Right cardiac atrium (tissue), 5 donors: ENCODE data around the gene HTR3C. TPM values are rescaled to one million over a fixed set of nuclear protein-coding genes. Genes with fewer than 3 reads are reported as not detected.
"Not testable (repeated sequence)": the region's sequence is repeated elsewhere in the genome, so short reads cannot be mapped to it uniquely, and the experiment has no call there.

Experiments used
- ATAC-seq, 2 donors: fragments of 200-7000 bp; cut with Tn5 transposase; one replicate each; pipeline versions ENCODE4 v1.8.0 to v1.9.1; 2020; ENCODE audit warnings: moderate library complexity in 2 of 2, mild to moderate bottlenecking in 1 of 2
- DNase-seq, 3 donors: peaks; one replicate each; pipeline ENCODE4 v3.0.0-alpha.2; 2020
- H3K27ac ChIP-seq: one replicate; pipeline ENCODE4 v1.5.1; 2013; ENCODE audit warnings: mild to moderate bottlenecking, low read length, control low read depth, moderate library complexity
- H3K27me3 ChIP-seq: one replicate; pipeline ENCODE4 v1.6.1; 2013; ENCODE audit not compliant: control insufficient read depth, insufficient read depth
- H3K4me1 ChIP-seq: one replicate; pipeline ENCODE4 v1.6.1; 2013; ENCODE audit warnings: low read length; ENCODE audit not compliant: control insufficient read depth, insufficient read depth
- H3K4me3 ChIP-seq: one replicate; pipeline ENCODE4 v1.5.1; 2013; ENCODE audit warnings: low read length, control low read depth
- H3K9me3 ChIP-seq: one replicate; pipeline ENCODE4 v1.6.1; 2013; ENCODE audit warnings: low read length; ENCODE audit not compliant: control insufficient read depth
- WGBS: extraction: QIAGEN DNeasy Blood & Tissue Kit; methylation state at CpG from one replicate; pipeline ENCODE4 v1.1.7; 2013; 5-methylcytosine and 5-hydroxymethylcytosine counted together
- intact Hi-C, 4 donors: fragments of 100-400 bp; cut with DNase I; formaldehyde crosslinking; loops; one replicate each; pipeline versions ENCODE4 v1.11.0 to v1.14.0; 2022 to 2023
- polyA plus RNA-seq: library from polyadenylated mRNA; stranded (reverse); fragments of 200-250 nt; gene quantifications from one replicate; pipeline ENCODE4 v1.2.3, GENCODE V29; 2013
- total RNA-seq, 4 donors: library from RNA; stranded (reverse); fragmentation: NEBNext Ultra II Directional; extraction: Animal tissue kit (Norgen Biotek cat#: 25700); gene quantifications; one replicate each; pipeline ENCODE4 v1.2.1, GENCODE V29; 2021
- donor health status: healthy with polysubstance abuse.
- donor health status: DM: no; HTN: yes; CAD: no.
- donor health status: DM: no; HTN: no; CAD: no.
- donor health status: DM: no; HTN: yes; CAD: no; lungs with severe emphysema.
- donor health status: DM: yes; HTN: yes; CAD: no.

Gene HTR3C
- total and polyA plus RNA-seq, 5 donors = not detected

- DNase-seq (no peak), ATAC-seq (no peak)
- no peaks in the 10 kb centered on the region for H3K9me3 ChIP-seq
- intact Hi-C loops = loop anchor here in 1 of 4 donors (10.0 kb wide), 1 partner anchor 131 kb away; the partner anchor contains the start of gene PARL
- no peaks in the 10 kb centered on the region for H3K27me3 ChIP-seq
- peaks cover 4% of the 10 kb centered on the region for H3K4me1 ChIP-seq
- peak overlapping the region; percentile 82 for H3K27ac ChIP-seq
- H3K4me3 ChIP-seq = peak overlapping the region; percentile 48
- 70% methylated on average over 5 of the region's 5 CpGs for WGBS
These were observed 36.7 kb upstream of the HTR3C start for GRCh38 chr3:184016169-184016570.

GRCh38 chr3:184016811-184017671 lies 35.8 kb upstream of the HTR3C start:
- Histone ChIP-seq H3K27me3 (no peaks in the 10 kb centered on the region), H3K4me3 (peak overlapping the region; percentile 70), H3K9me3 (no peaks in the 10 kb centered on the region), H3K4me1 (peaks cover 4% of the 10 kb centered on the region), H3K27ac (peak overlapping the region; percentile 61)
- WGBS = 5% methylated on average over 57 of the region's 57 CpGs
- peak; percentile 94 for ATAC-seq
- intact Hi-C loops = loop anchor here in 1 of 4 donors (10.0 kb wide), 1 partner anchor 132 kb away; the partner anchor contains the start of gene PARL
- peak; percentile 65 to 90 (median 88) for DNase-seq

- ATAC-seq (peak; percentile 99), DNase-seq (peak; percentile 96 to 97 (median 97))
- Histone ChIP-seq H3K4me1 (peaks cover 4% of the 10 kb centered on the region), H3K4me3 (peak within 1 kb of the TSS; percentile 70), H3K27me3 (no peaks in the 10 kb centered on the region), H3K27ac (peak within 1 kb of the TSS; percentile 76), H3K9me3 (no peaks in the 10 kb centered on the region)
- under 1% methylated on average over 55 of the region's 55 CpGs for WGBS
- intact Hi-C loops = loop anchor here in 1 of 4 donors (10.0 kb wide), 1 partner anchor 133 kb away; the partner anchor contains the start of gene PARL
These were observed 35.0 kb upstream of the HTR3C start, which contains the start of gene ABCC5 for GRCh38 chr3:184017672-184018423. Gene ABCC5, minus strand, starts transcription at chr3:184017884. Its CDS starts 3,492 bp downstream, at chr3:184014392.

GRCh38 chr3:184018424-184018973 lies 34.3 kb upstream of the HTR3C start:
- Histone ChIP-seq H3K4me1 (peaks cover 4% of the 10 kb centered on the region), H3K27ac (peak overlapping the region; percentile 76), H3K27me3 (no peaks in the 10 kb centered on the region), H3K9me3 (no peaks in the 10 kb centered on the region), H3K4me3 (peak overlapping the region; percentile 70)
- intact Hi-C loops = loop anchor here in 1 of 4 donors (10.0 kb wide), 1 partner anchor 134 kb away; the partner anchor contains the start of gene PARL
- ATAC-seq (no peak), DNase-seq (no peak)
- WGBS = 89% methylated on average over 21 of the region's 21 CpGs

- DNase-seq = no peak
- no peaks in the 10 kb centered on the region for H3K4me1 ChIP-seq
- intact Hi-C loops = no loop called here
- ATAC-seq = no peak
- H3K27ac ChIP-seq = no peak overlapping the region
- H3K27me3 ChIP-seq = no peaks in the 10 kb centered on the region
- WGBS = 79% methylated on average over 7 of the region's 7 CpGs
- no peak overlapping the region for H3K4me3 ChIP-seq
- no peaks in the 10 kb centered on the region for H3K9me3 ChIP-seq
These were observed 30.5 kb upstream of the HTR3C start for GRCh38 chr3:184022323-184022722.

GRCh38 chr3:184025256-184025655 lies 27.6 kb upstream of the HTR3C start:
- H3K4me3 ChIP-seq, H3K9me3 ChIP-seq, H3K27me3 ChIP-seq, H3K4me1 ChIP-seq, intact Hi-C loops, H3K27ac ChIP-seq, DNase-seq, ATAC-seq: not testable (repeated sequence)
- 55% methylated on average over 5 of the region's 5 CpGs for WGBS

- intact Hi-C loops, H3K27me3 ChIP-seq, DNase-seq, H3K4me3 ChIP-seq, H3K9me3 ChIP-seq, H3K4me1 ChIP-seq, H3K27ac ChIP-seq, ATAC-seq: not testable (repeated sequence)
- 94% methylated on average over 1 of the region's 1 CpG for WGBS
These were observed 24.5 kb upstream of the HTR3C start for GRCh38 chr3:184028275-184028890.

- Histone ChIP-seq H3K4me3 (no peak overlapping the region), H3K4me1 (no peaks in the 10 kb centered on the region), H3K9me3 (no peaks in the 10 kb centered on the region), H3K27me3 (no peaks in the 10 kb centered on the region), H3K27ac (no peak overlapping the region)
- no peak for ATAC-seq
- peak in 1 of 3 donors; percentile 27 for DNase-seq
- 66% methylated on average over 2 of the region's 2 CpGs for WGBS
- intact Hi-C loops = no loop called here
These were observed 23.4 kb upstream of the HTR3C start for GRCh38 chr3:184029443-184029842.

GRCh38 chr3:184030536-184030935 lies 22.3 kb upstream of the HTR3C start:
- 65% methylated on average over 3 of the region's 3 CpGs for WGBS
- no peak for DNase-seq
- Histone ChIP-seq H3K4me3 (no peak overlapping the region), H3K9me3 (no peaks in the 10 kb centered on the region), H3K4me1 (no peaks in the 10 kb centered on the region), H3K27me3 (no peaks in the 10 kb centered on the region), H3K27ac (no peak overlapping the region)
- ATAC-seq = no peak
- intact Hi-C loops = no loop called here

- intact Hi-C loops = no loop called here
These were observed 21.6 kb upstream of the HTR3C start, which contains the start of gene HTR3D for GRCh38 chr3:184031187-184031792. Gene HTR3D, plus strand, starts transcription at chr3:184031742. Its CDS starts 0 bp downstream, at chr3:184031742.

More at GRCh38 chr3:184031187-184031792, 21.6 kb upstream of the HTR3C start, which contains the start of gene HTR3D:
- H3K4me1 ChIP-seq = no peaks in the 10 kb centered on the region
- no peaks in the 10 kb centered on the region for H3K27me3 ChIP-seq
- DNase-seq (no peak), ATAC-seq (no peak)
- whole genome bisulfite sequencing = 64% methylated on average over 4 of the region's 4 CpGs
- H3K9me3 ChIP-seq = no peaks in the 10 kb centered on the region
- H3K4me3 ChIP-seq = no peak within 1 kb of the TSS
- no peak within 1 kb of the TSS for H3K27ac ChIP-seq
